Fibroblast of villous mesenchyme (primary cell): Measurements from ENCODE around the gene EFEMP1. TPM values are rescaled to one million over a fixed set of nuclear protein-coding genes. Genes with fewer than 3 reads are reported as not detected.

Experiments used
- DNase-seq: peaks from one replicate; pipeline ENCODE4 v3.0.0-alpha.2; 2010; ENCODE audit warnings: low read depth
- H3K4me3 ChIP-seq: 2 replicates; pipeline ENCODE4 v1.5.1; 2011; ENCODE audit warnings: low read depth, mild to moderate bottlenecking, low read length
- total RNA-seq: library from RNA; depleted of rRNA; stranded (reverse); fragments of >200 nt; gene quantifications from 2 replicates; pipeline ENCODE4 v1.2.3, GENCODE V29; 2012
- TF ChIP-seq, protein P1 (sequence below): IDR thresholded peaks from 2 replicates; pipeline ENCODE4 v1.5.1; 2012; ENCODE audit warnings: low read depth, mild to moderate bottlenecking, low read length; ENCODE audit not compliant: insufficient read depth

Gene EFEMP1
- total RNA-seq, 1 donor = 22.9 TPM

DNA sequence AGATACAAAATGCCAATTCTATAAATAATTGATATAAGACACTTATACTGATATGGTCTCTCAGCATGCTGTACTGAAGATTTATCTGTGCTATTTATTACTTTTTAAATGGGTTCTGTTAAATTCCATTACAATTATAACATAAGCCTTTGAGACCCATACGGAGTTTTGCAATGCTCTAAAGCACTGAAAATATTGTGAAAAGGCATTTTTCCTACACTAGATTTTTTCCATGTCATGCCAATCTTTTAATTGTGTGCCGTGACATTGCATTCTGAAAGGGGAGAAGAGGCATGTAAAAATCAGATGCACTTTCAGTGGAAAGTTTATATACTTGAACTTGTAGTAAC lies 46.5 kb downstream of the EFEMP1 start:
- no peak overlapping the region for H3K4me3 ChIP-seq
- TF ChIP-seq, protein P1, sequence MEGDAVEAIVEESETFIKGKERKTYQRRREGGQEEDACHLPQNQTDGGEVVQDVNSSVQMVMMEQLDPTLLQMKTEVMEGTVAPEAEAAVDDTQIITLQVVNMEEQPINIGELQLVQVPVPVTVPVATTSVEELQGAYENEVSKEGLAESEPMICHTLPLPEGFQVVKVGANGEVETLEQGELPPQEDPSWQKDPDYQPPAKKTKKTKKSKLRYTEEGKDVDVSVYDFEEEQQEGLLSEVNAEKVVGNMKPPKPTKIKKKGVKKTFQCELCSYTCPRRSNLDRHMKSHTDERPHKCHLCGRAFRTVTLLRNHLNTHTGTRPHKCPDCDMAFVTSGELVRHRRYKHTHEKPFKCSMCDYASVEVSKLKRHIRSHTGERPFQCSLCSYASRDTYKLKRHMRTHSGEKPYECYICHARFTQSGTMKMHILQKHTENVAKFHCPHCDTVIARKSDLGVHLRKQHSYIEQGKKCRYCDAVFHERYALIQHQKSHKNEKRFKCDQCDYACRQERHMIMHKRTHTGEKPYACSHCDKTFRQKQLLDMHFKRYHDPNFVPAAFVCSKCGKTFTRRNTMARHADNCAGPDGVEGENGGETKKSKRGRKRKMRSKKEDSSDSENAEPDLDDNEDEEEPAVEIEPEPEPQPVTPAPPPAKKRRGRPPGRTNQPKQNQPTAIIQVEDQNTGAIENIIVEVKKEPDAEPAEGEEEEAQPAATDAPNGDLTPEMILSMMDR = no peak
- DNase-seq = no peak

DNA sequence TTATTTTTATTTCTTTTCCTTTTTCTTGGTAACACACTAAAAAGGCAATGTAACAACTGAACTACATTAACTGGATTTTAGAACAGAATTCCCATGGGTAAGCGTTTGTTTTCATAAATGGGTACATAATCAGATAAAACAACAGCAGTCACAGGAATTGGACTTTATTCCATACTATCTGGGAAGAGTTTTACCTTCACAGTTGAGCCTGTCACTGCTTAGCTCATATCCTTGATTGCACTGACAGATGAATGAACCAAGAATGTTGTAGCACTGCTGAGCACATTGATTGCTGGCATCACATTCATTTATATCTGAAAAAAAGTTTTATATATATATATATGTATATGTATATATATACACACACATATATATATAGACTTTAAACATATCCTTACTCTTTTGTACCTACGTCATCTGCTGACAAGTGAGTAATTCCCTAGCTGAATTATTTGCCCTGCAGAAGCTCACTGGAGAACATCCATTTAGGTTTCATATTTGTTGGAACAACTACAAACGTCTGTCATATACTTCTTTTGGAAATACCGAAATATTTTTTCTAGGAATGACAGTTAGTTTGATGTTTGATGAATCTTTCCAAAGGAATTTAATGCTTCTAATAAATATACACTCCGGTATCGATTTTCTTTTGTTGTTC lies 47.0 kb downstream of the EFEMP1 start:
- no peak for DNase-seq
- H3K4me3 ChIP-seq = no peak overlapping the region
- TF ChIP-seq, protein P1 = no peak

DNA sequence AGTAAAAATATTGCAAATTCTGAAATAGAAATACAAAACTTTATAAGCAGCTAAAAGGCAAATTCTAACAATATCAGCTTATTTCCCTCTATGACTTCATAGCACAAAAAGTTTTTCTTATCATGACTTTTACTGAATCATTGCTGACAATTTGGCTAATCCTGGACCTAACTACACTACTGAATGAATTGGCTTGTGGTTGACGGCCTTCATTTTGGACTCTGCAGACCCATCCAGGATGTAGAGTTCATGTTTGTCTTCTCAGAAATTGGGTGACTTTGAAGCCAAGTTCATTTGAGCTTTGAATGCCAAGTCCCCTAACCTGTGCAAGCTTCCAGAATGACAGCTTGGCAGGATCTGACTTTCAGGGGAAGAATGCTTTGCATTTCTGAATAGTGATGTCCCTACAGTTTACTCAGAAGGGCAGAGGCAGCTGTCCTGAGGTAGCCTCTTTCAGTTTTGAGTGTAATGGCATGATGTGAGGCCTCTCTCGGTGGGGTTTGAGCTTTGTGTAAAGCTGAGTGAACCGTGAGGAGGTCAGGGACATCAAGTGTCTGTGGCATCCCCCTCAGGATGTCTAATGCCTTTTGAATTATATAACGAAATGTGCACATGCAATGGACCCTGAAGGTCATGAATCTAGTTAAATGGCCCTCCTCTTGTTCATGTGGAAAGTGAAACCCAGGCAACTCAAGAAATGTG lies 48.0 kb downstream of the EFEMP1 start:
- H3K4me3 ChIP-seq = no peak overlapping the region
- TF ChIP-seq, protein P1 = no peak
- DNase-seq = no peak

DNA sequence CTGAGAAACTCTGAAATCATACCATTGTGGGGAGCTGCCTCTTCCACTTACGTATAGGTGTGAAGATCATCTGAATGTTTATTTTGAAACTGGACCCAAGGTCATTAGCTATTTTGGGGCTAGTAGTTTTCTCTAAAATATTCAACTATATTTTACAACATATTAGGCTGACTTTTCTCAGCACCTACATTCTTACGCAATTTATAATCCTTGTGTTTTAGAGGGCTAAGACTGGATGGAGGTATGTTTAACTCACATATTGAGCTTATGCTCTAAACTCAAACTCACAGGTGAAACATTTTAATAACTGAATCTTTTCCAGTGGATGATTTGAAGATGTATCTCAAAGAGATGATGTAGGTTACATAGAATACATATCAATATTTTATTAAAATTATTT lies 49.2 kb downstream of the EFEMP1 start:
- no peak overlapping the region for H3K4me3 ChIP-seq
- TF ChIP-seq, protein P1 = no peak
- no peak for DNase-seq

DNA sequence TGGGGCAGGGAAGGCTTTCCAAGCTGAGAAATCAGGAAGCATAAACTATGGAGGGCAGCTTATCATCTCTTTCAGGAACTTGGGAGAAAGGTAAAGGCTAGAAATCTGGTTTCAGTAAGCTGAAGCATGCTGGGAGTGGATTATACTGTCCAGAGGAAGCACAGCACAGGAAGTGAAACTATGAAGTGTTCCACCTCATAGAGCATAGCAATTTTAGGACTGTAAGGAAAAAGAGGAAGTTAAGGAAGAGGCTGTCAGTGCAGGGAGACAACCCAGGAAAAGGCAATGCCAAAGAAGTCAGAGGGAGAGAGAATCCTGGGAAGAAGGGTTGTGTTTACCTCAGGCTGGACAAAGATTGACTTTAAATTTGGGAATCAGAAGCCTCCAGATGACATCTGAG lies 51.9 kb downstream of the EFEMP1 start:
- no peak overlapping the region for H3K4me3 ChIP-seq
- TF ChIP-seq, protein P1 = no peak
- DNase-seq = no peak

DNA sequence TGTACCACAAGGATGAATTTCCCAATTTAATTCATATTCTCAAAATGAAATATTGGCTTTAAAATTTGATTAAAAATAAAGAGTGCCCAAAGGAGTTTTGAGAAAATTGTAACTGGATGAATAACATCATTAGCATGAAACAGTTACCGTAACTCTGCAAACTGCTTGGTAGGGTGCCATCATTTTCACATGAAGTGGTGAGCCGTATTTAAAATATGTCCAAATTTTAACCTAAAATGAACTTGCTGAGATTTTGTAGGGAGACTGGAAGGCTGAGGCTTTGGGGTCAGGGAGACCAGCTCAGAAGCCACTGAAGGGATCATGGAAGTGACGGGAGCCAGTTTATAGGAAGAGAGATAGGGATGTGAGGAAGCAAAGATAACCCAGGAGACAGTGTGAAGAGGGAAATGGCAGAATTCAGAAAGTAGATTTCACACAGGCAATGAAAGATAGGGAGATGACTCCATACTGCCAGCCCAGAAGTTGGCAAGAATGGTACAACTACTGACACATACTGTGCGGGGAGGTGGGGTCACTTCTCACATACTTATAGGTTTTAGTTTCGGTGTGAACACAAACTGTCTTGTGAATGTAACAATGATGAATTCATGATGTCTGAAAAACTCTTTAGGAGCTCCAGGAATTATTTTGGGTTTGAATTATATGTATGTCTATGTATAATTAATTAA lies 53.8 kb downstream of the EFEMP1 start:
- H3K4me3 ChIP-seq = no peak overlapping the region
- DNase-seq = no peak
- TF ChIP-seq, protein P1 = no peak
